Measurements from ENCODE around the gene GRIA3. TPM values are rescaled to one million over a fixed set of nuclear protein-coding genes. Genes with fewer than 3 reads are reported as not detected.

GRIA3 gene
- total and polyA plus RNA-seq, 10 donors: 0.10 to 0.61 (median 0.24) TPM; not detected in 2

DNA sequence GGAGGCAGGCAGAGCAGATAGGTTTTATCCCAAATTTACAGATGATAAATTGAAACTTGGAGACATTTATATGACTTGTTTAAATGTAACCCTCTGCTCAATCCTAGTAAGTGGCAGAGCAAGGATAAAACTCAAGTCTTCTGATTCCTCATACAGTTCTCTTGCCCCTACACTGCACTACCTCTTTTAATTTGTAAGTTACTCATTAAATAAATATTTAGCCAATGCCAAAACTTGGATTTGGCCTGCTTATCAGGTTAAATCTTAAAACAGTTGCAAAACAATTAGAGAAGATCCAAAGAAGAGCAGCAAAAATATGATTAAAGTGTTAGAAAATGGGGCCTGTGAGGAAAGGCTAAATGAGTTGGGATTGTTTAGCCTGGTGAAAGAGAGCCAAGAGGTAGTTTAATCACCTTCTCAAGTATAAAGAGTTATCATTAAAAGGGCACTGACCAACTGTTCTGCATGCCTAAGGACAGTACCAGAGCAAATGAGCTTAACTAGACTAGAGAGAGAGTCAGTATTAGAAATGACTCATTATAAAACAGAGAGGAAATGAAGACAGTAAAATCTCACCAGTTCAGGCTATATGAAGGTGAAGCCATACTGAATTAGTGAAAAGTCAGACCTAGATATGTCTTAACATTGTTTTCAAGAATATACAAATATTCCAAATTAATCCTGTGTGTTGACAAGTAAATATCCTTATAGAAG, 146.3 kb downstream of the GRIA3 start:
- no peaks in the 10 kb centered on the region for H3K36me3 ChIP-seq
- DNase-seq: no peak
- intact Hi-C loops (cut with DNase I; ENCODE audit: low total_unique reads): no loop called here
- H3K4me1 ChIP-seq: no peaks in the 10 kb centered on the region
- H3K9me3 ChIP-seq: no peaks in the 10 kb centered on the region
- no peak overlapping the region for H3K27ac ChIP-seq
- no peak for TF ChIP-seq POLR2AphosphoS5 (IDR thresholded peaks at IDR 0.05)
- TF ChIP-seq, protein P1, sequence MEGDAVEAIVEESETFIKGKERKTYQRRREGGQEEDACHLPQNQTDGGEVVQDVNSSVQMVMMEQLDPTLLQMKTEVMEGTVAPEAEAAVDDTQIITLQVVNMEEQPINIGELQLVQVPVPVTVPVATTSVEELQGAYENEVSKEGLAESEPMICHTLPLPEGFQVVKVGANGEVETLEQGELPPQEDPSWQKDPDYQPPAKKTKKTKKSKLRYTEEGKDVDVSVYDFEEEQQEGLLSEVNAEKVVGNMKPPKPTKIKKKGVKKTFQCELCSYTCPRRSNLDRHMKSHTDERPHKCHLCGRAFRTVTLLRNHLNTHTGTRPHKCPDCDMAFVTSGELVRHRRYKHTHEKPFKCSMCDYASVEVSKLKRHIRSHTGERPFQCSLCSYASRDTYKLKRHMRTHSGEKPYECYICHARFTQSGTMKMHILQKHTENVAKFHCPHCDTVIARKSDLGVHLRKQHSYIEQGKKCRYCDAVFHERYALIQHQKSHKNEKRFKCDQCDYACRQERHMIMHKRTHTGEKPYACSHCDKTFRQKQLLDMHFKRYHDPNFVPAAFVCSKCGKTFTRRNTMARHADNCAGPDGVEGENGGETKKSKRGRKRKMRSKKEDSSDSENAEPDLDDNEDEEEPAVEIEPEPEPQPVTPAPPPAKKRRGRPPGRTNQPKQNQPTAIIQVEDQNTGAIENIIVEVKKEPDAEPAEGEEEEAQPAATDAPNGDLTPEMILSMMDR (IDR thresholded peaks at IDR 0.05 in 8 of 11, conservative IDR thresholded peaks at IDR 0.05 in 3 of 11): no peak
- no peak for TF ChIP-seq POLR2A (IDR thresholded peaks at IDR 0.05)
- no peak overlapping the region for H3K4me3 ChIP-seq
- peaks cover 0 to 5% (median 0%) of the 10 kb centered on the region in 7 donors for H3K27me3 ChIP-seq (replicated peaks in 1 of 7)

- no peak for DNase-seq
- H3K4me1 ChIP-seq: no peaks in the 10 kb centered on the region
- TF ChIP-seq POLR2AphosphoS5 (IDR thresholded peaks at IDR 0.05): no peak
- TF ChIP-seq POLR2A (IDR thresholded peaks at IDR 0.05): no peak
- TF ChIP-seq, protein P1 (IDR thresholded peaks at IDR 0.05 in 8 of 11, conservative IDR thresholded peaks at IDR 0.05 in 3 of 11): no peak
- no peaks in the 10 kb centered on the region for H3K9me3 ChIP-seq
- no peak overlapping the region for H3K4me3 ChIP-seq
- peaks cover 0 to 5% (median 0%) of the 10 kb centered on the region in 7 donors for H3K27me3 ChIP-seq (replicated peaks in 1 of 7)
- H3K36me3 ChIP-seq: no peaks in the 10 kb centered on the region
- H3K27ac ChIP-seq: no peak overlapping the region
- intact Hi-C loops (cut with DNase I; ENCODE audit: low total_unique reads): no loop called here
These were observed 147.3 kb downstream of the GRIA3 start for GRCh38 chrX:123331349-123331748.

- Histone ChIP-seq H3K9me3 (no peaks in the 10 kb centered on the region), H3K4me1 (no peaks in the 10 kb centered on the region)
- TF ChIP-seq, protein P1 (IDR thresholded peaks at IDR 0.05 in 8 of 11, conservative IDR thresholded peaks at IDR 0.05 in 3 of 11): no peak
- TF ChIP-seq POLR2A (IDR thresholded peaks at IDR 0.05) (no peak), POLR2AphosphoS5 (IDR thresholded peaks at IDR 0.05) (no peak)
These were observed 147.8 kb downstream of the GRIA3 start for GRCh38 chrX:123331859-123332258.

GRCh38 chrX:123336666-123337065, 152.6 kb downstream of the GRIA3 start:
- H3K4me1 ChIP-seq: no peaks in the 10 kb centered on the region
- intact Hi-C loops (cut with DNase I; ENCODE audit: low total_unique reads): no loop called here
- no peak for DNase-seq
- H3K4me3 ChIP-seq: no peak overlapping the region
- H3K27ac ChIP-seq: no peak overlapping the region
- no peaks in the 10 kb centered on the region for H3K36me3 ChIP-seq
- H3K9me3 ChIP-seq: no peaks in the 10 kb centered on the region
- 58 to 85% (median 78%) methylated on average over 1 of the region's 1 CpG for WGBS, 5 donors
- no peaks in the 10 kb centered on the region for H3K27me3 ChIP-seq (replicated peaks in 1 of 7)
- TF ChIP-seq, protein P1 (IDR thresholded peaks at IDR 0.05 in 8 of 11, conservative IDR thresholded peaks at IDR 0.05 in 3 of 11): no peak
- TF ChIP-seq POLR2A (IDR thresholded peaks at IDR 0.05): no peak
- TF ChIP-seq POLR2AphosphoS5 (IDR thresholded peaks at IDR 0.05): no peak

More at GRCh38 chrX:123331859-123332258, 147.8 kb downstream of the GRIA3 start:
- intact Hi-C loops (cut with DNase I; ENCODE audit: low total_unique reads): no loop called here
- DNase-seq: no peak
- Histone ChIP-seq H3K27me3 (replicated peaks in 1 of 7) (peaks cover 0 to 5% (median 0%) of the 10 kb centered on the region in 7 donors), H3K36me3 (no peaks in the 10 kb centered on the region), H3K27ac (no peak overlapping the region), H3K4me3 (no peak overlapping the region)
- 26 to 76% (median 61%) methylated on average over 1 of the region's 1 CpG for WGBS, 5 donors
